NB4 (cell line): Measurements from ENCODE around the gene SPATS1.
"Not testable (repeated sequence)": the region's sequence is repeated elsewhere in the genome, so short reads cannot be mapped to it uniquely, and the experiment has no call there.

Experiments
- DNase-seq: peaks from one replicate; pipeline ENCODE4 v3.0.0; 2010; ENCODE audit warnings: low read depth
- H3K4me3 ChIP-seq: one replicate; pipeline ENCODE4 v1.5.1; 2011; ENCODE audit warnings: mild to moderate bottlenecking, low read depth, low read length, moderate library complexity
- MAX ChIP-seq: IDR thresholded peaks from 2 replicates; pipeline ENCODE4 v1.6.1; 2011; ENCODE audit warnings: low read depth, low read length
- MYC ChIP-seq: IDR thresholded peaks from 2 replicates; pipeline ENCODE4 v1.6.1; 2011; ENCODE audit warnings: low read depth, low read length
- POLR2A ChIP-seq: IDR thresholded peaks from 2 replicates; pipeline ENCODE4 v1.6.1; 2011; ENCODE audit warnings: mild to moderate bottlenecking; ENCODE audit not compliant: insufficient read length; ENCODE audit errors: extremely low read depth
- TF ChIP-seq, protein P1 (sequence below): IDR thresholded peaks from one replicate; pipeline ENCODE4 v1.5.1; 2012; ENCODE audit warnings: low read depth, low read length

SPATS1 gene

GRCh38 chr6:44349904-44350649 is 7.6 kb downstream of the SPATS1 start:
- no peak overlapping the region for H3K4me3 ChIP-seq
- TF ChIP-seq MYC (no peak), MAX (no peak), POLR2A (no peak)
- TF ChIP-seq, protein P1, sequence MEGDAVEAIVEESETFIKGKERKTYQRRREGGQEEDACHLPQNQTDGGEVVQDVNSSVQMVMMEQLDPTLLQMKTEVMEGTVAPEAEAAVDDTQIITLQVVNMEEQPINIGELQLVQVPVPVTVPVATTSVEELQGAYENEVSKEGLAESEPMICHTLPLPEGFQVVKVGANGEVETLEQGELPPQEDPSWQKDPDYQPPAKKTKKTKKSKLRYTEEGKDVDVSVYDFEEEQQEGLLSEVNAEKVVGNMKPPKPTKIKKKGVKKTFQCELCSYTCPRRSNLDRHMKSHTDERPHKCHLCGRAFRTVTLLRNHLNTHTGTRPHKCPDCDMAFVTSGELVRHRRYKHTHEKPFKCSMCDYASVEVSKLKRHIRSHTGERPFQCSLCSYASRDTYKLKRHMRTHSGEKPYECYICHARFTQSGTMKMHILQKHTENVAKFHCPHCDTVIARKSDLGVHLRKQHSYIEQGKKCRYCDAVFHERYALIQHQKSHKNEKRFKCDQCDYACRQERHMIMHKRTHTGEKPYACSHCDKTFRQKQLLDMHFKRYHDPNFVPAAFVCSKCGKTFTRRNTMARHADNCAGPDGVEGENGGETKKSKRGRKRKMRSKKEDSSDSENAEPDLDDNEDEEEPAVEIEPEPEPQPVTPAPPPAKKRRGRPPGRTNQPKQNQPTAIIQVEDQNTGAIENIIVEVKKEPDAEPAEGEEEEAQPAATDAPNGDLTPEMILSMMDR = no peak
- DNase-seq = no peak

DNA sequence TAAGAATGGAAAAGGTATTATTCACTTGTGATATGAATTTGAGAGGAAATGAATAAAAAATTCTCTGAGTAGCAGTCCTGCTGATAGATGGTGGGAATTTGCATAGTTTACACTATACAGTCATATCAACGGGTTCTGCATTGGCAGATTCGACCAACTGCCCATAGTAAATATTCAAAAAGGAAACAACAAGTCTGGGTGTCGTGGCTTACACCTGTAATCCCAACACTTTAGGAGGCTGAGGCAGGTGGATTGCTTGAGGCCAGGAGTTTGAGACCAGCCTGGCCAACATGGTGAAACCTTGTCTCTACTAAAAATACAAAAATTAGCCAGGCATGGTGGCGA is 8.2 kb downstream of the SPATS1 start:
- not testable (repeated sequence) for H3K4me3 ChIP-seq, DNase-seq

DNA sequence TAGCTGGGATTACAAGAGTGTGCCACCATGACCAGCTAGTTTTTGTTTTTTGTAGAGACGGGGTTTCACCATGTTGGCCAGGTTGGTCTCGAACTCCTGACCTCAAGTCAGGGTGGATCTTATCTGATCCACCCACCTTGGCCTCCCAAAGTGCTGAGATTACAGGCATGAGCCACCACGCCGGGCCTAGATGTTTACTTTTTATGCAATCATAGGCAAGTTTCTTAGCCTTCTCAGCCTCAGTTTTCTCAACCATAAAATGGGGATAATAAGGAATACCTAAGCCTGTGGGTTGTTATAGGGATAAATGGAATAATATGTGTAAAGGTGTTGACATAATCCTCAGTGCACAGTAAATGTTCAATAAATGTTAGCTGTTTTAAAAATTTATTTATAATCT is 9.8 kb downstream of the SPATS1 start:
- TF ChIP-seq MYC (no peak), POLR2A (no peak), MAX (no peak)
- TF ChIP-seq, protein P1 = no peak
- H3K4me3 ChIP-seq = no peak overlapping the region
- DNase-seq = no peak

GRCh38 chr6:44353336-44353735 is 10.9 kb downstream of the SPATS1 start:
- H3K4me3 ChIP-seq = no peak overlapping the region
- DNase-seq = no peak
- TF ChIP-seq, protein P1 = no peak
- no peak for TF ChIP-seq POLR2A
- TF ChIP-seq MYC = no peak
- no peak for TF ChIP-seq MAX

- no peak for TF ChIP-seq MAX
- TF ChIP-seq, protein P1 = no peak
- no peak for DNase-seq
- no peak overlapping the region for H3K4me3 ChIP-seq
Observed at GRCh38 chr6:44355640-44356039, 13.2 kb downstream of the SPATS1 start.

DNA sequence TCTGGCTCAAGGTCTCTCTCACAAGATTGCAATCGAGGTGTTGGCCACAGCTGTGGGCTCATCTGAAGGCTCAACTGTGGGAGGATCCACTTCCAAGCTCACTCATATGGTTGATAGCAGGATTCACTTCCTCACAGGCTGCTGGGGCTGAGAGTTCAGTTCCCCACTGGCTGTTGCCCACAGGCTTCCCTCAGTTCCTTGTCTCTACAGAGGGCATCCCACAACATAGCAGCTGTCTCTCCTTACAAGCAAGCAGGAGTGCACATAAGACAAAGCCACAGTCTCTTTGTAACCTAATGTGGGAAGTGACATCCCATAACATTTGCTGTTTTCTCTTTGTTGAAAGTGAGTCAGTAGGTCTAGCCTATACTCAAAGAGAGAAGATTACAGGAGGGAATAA is 14.0 kb downstream of the SPATS1 start:
- peak; percentile 34 for DNase-seq
- no peak overlapping the region for H3K4me3 ChIP-seq
- TF ChIP-seq, protein P1 = no peak
- no peak for TF ChIP-seq POLR2A
- TF ChIP-seq MAX = no peak
